Measurements from ENCODE around the gene DCXR. TPM values are rescaled to one million over a fixed set of nuclear protein-coding genes. Genes with fewer than 3 reads are reported as not detected.

Gene DCXR
- total and polyA plus RNA-seq, 2 of the 13 experiments (the other 11 are each of a cell fraction or from before 2014, with no cell fraction given): 287 to 311 TPM

DNA sequence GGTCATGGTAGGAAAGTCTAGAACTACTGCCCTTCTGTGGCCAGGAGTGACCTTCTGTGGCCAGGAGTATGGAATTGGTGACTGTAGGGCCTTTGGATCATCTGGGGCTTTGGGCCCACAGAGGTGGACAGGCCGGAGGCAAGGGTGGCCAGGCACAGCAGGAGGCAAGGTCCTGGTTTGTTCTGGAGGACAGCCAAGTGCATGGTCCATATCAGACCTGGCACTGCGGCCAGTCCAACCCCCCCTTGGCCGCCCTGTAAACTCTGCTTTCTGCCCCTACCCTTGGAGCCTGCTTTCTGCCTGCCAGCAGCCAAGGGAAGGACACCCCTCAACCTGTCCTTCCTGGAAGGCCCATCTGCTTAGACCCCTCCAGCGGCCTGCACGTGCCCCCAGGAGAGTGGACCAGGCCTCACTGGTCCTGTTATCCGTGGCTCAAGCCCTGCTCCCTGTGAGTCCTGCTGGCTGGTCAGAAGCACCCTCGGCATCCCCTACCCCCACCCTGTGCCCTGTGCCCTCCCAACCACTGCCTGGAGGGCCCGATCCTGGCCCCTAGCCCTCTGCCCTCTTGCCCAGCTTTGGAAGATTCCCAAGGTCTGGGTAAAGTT lies 2.3 kb upstream of the DCXR start (continued):
- TF ChIP-seq, protein P1, sequence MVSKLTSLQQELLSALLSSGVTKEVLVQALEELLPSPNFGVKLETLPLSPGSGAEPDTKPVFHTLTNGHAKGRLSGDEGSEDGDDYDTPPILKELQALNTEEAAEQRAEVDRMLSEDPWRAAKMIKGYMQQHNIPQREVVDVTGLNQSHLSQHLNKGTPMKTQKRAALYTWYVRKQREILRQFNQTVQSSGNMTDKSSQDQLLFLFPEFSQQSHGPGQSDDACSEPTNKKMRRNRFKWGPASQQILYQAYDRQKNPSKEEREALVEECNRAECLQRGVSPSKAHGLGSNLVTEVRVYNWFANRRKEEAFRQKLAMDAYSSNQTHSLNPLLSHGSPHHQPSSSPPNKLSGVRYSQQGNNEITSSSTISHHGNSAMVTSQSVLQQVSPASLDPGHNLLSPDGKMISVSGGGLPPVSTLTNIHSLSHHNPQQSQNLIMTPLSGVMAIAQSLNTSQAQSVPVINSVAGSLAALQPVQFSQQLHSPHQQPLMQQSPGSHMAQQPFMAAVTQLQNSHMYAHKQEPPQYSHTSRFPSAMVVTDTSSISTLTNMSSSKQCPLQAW (CRISPR knock-in tag; IDR thresholded peaks at IDR 0.05): no peak
- no peak for TF ChIP-seq ZSCAN31 (CRISPR knock-in tag; IDR thresholded peaks at IDR 0.05; ENCODE audit: low read depth)
- no peak for TF ChIP-seq ZNF552 (CRISPR knock-in tag; IDR thresholded peaks at IDR 0.05; ENCODE audit: borderline replicate concordance)
- TF ChIP-seq TSC22D2 (CRISPR knock-in tag; IDR thresholded peaks at IDR 0.05; ENCODE audit: borderline replicate concordance): no peak
- TF ChIP-seq, protein P2, sequence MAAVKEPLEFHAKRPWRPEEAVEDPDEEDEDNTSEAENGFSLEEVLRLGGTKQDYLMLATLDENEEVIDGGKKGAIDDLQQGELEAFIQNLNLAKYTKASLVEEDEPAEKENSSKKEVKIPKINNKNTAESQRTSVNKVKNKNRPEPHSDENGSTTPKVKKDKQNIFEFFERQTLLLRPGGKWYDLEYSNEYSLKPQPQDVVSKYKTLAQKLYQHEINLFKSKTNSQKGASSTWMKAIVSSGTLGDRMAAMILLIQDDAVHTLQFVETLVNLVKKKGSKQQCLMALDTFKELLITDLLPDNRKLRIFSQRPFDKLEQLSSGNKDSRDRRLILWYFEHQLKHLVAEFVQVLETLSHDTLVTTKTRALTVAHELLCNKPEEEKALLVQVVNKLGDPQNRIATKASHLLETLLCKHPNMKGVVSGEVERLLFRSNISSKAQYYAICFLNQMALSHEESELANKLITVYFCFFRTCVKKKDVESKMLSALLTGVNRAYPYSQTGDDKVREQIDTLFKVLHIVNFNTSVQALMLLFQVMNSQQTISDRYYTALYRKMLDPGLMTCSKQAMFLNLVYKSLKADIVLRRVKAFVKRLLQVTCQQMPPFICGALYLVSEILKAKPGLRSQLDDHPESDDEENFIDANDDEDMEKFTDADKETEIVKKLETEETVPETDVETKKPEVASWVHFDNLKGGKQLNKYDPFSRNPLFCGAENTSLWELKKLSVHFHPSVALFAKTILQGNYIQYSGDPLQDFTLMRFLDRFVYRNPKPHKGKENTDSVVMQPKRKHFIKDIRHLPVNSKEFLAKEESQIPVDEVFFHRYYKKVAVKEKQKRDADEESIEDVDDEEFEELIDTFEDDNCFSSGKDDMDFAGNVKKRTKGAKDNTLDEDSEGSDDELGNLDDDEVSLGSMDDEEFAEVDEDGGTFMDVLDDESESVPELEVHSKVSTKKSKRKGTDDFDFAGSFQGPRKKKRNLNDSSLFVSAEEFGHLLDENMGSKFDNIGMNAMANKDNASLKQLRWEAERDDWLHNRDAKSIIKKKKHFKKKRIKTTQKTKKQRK (IDR thresholded peaks at IDR 0.05; ENCODE audit: low read length): no peak
- no peak for TF ChIP-seq XBP1 (CRISPR knock-in tag; IDR thresholded peaks at IDR 0.05)
- TF ChIP-seq, protein P3, sequence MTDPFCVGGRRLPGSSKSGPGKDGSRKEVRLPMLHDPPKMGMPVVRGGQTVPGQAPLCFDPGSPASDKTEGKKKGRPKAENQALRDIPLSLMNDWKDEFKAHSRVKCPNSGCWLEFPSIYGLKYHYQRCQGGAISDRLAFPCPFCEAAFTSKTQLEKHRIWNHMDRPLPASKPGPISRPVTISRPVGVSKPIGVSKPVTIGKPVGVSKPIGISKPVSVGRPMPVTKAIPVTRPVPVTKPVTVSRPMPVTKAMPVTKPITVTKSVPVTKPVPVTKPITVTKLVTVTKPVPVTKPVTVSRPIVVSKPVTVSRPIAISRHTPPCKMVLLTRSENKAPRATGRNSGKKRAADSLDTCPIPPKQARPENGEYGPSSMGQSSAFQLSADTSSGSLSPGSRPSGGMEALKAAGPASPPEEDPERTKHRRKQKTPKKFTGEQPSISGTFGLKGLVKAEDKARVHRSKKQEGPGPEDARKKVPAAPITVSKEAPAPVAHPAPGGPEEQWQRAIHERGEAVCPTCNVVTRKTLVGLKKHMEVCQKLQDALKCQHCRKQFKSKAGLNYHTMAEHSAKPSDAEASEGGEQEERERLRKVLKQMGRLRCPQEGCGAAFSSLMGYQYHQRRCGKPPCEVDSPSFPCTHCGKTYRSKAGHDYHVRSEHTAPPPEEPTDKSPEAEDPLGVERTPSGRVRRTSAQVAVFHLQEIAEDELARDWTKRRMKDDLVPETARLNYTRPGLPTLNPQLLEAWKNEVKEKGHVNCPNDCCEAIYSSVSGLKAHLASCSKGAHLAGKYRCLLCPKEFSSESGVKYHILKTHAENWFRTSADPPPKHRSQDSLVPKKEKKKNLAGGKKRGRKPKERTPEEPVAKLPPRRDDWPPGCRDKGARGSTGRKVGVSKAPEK (CRISPR knock-in tag; IDR thresholded peaks at IDR 0.05; ENCODE audit: borderline replicate concordance): no peak
- no peak for TF ChIP-seq ZNF136 (CRISPR knock-in tag; IDR thresholded peaks at IDR 0.05; ENCODE audit: low read depth)
- TF ChIP-seq FOXA1 (IDR thresholded peaks at IDR 0.05): no peak
- TF ChIP-seq FOXA1 (CRISPR knock-in tag; IDR thresholded peaks at IDR 0.05): no peak; the same call in 1 of the 2 replicates
- TF ChIP-seq SSRP1 (CRISPR knock-in tag; IDR thresholded peaks at IDR 0.05): no peak
- TF ChIP-seq, protein P4, sequence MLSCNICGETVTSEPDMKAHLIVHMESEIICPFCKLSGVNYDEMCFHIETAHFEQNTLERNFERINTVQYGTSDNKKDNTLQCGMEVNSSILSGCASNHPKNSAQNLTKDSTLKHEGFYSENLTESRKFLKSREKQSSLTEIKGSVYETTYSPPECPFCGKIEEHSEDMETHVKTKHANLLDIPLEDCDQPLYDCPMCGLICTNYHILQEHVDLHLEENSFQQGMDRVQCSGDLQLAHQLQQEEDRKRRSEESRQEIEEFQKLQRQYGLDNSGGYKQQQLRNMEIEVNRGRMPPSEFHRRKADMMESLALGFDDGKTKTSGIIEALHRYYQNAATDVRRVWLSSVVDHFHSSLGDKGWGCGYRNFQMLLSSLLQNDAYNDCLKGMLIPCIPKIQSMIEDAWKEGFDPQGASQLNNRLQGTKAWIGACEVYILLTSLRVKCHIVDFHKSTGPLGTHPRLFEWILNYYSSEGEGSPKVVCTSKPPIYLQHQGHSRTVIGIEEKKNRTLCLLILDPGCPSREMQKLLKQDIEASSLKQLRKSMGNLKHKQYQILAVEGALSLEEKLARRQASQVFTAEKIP (CRISPR knock-in tag; IDR thresholded peaks at IDR 0.05; ENCODE audit: borderline replicate concordance): no peak
- no peak for TF ChIP-seq SETDB1 (CRISPR knock-in tag; IDR thresholded peaks at IDR 0.05; ENCODE audit: borderline replicate concordance)
- TF ChIP-seq ZNF10 (CRISPR knock-in tag; IDR thresholded peaks at IDR 0.05; ENCODE audit: borderline replicate concordance, low read depth): no peak
- TF ChIP-seq, protein P5, sequence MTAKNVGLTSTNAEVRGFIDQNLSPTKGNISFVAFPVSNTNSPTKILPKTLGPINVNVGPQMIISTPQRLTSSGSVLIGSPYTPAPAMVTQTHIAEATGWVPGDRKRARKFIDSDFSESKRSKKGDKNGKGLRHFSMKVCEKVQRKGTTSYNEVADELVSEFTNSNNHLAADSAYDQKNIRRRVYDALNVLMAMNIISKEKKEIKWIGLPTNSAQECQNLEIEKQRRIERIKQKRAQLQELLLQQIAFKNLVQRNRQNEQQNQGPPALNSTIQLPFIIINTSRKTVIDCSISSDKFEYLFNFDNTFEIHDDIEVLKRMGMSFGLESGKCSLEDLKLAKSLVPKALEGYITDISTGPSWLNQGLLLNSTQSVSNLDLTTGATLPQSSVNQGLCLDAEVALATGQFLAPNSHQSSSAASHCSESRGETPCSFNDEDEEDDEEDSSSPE (CRISPR knock-in tag; IDR thresholded peaks at IDR 0.05): no peak
- TF ChIP-seq REL (CRISPR knock-in tag; conservative IDR thresholded peaks at IDR 0.05): no peak
- TF ChIP-seq SYNCRIP (IDR thresholded peaks at IDR 0.05; ENCODE audit: insufficient read depth, low read depth, low read length): no peak
- no peak for TF ChIP-seq THYN1 (CRISPR knock-in tag; IDR thresholded peaks at IDR 0.05; ENCODE audit: borderline replicate concordance, low read depth)
- TF ChIP-seq ATM (IDR thresholded peaks at IDR 0.05; ENCODE audit: borderline replicate concordance): no peak
